IMR-90 (cell line): ENCODE measurements around the gene RAB11FIP4. TPM values are rescaled to one million over a fixed set of nuclear protein-coding genes. Genes with fewer than 3 reads are reported as not detected.

Experiments
- ATAC-seq: fragments of 200-7000 bp; cut with Tn5 transposase; 2 replicates; pipeline ENCODE4 v1.9.1; 2020; ENCODE audit warnings: low read depth, mild to moderate bottlenecking, moderate library complexity
- BruUV-seq: library from RNA; stranded (reverse); fragments of 400-500 nt; replicated peaks from 2 replicates; lab custom pipeline; 2021; lab: Mats Ljungman, UMichigan
- CTCF ChIA-PET: fragments of 300-600 bp; formaldehyde crosslinking; extraction: SDS; loops from one replicate; lab custom pipeline; 2021; ENCODE audit warnings: antibody characterized with exemption; lab: Yijun Ruan, JAX
- POLR2A ChIA-PET: fragments of 300-600 bp; sonication (Branson Sonifier 250); formaldehyde crosslinking; loops from one replicate; lab custom pipeline; 2022; ENCODE audit warnings: antibody characterized with exemption; ENCODE audit not compliant: unreplicated experiment; lab: Charles Lee
- DNase-seq: peaks from one replicate; pipeline ENCODE4 v3.0.0; 2013
- H2AFZ ChIP-seq: replicated peaks from 2 replicates; pipeline ENCODE3; 2013; ENCODE audit warnings: low read length, mild to moderate bottlenecking; ENCODE audit not compliant: poor library complexity
- H2AK5ac ChIP-seq: 2 replicates; pipeline ENCODE4 v1.6.1; 2013; ENCODE audit warnings: low read depth, low read length, inconsistent platforms
- H2AK9ac ChIP-seq: replicated peaks from 2 replicates; pipeline ENCODE3; 2013; ENCODE audit warnings: mild to moderate bottlenecking, low read depth, low read length, moderate library complexity; ENCODE audit not compliant: poor library complexity
- H2BK120ac ChIP-seq: 2 replicates; pipeline ENCODE4 v1.6.1; 2013; ENCODE audit warnings: low read depth, low read length, inconsistent platforms
- H2BK15ac ChIP-seq: 3 replicates; pipeline ENCODE4 v1.6.1; 2013; ENCODE audit warnings: low read depth, low read length, inconsistent platforms
- H2BK20ac ChIP-seq: 2 replicates; pipeline ENCODE4 v1.6.1; 2013; ENCODE audit warnings: low read depth, mild to moderate bottlenecking, inconsistent platforms, low read length, moderate library complexity
- H2BK5ac ChIP-seq: 2 replicates; pipeline ENCODE4 v1.6.1; 2013; ENCODE audit warnings: mild to moderate bottlenecking, low read depth, low read length, inconsistent platforms; ENCODE audit not compliant: poor library complexity, severe bottlenecking
- H3K14ac ChIP-seq: replicated peaks from 2 replicates; pipeline ENCODE4 v1.6.1; 2013; ENCODE audit warnings: low read depth, low read length, inconsistent platforms
- H3K18ac ChIP-seq: 2 replicates; pipeline ENCODE4 v1.6.1; 2013; ENCODE audit warnings: low read depth, low read length, control low read depth
- H3K23ac ChIP-seq: 2 replicates; pipeline ENCODE4 v1.6.1; 2013; ENCODE audit warnings: low read depth, low read length, inconsistent platforms
- H3K27ac ChIP-seq: 2 replicates; pipeline ENCODE4 v1.5.1; 2013; ENCODE audit warnings: mild to moderate bottlenecking, control low read depth, low read length; ENCODE audit not compliant: insufficient read depth
- H3K27me3 ChIP-seq: 2 replicates; pipeline ENCODE4 v1.6.1; 2013; ENCODE audit warnings: low read length; ENCODE audit not compliant: control insufficient read depth, insufficient read depth
- H3K36me3 ChIP-seq: 2 replicates; pipeline ENCODE4 v1.6.1; 2013; ENCODE audit warnings: low read length, mixed read lengths; ENCODE audit not compliant: control insufficient read depth, insufficient read depth
- H3K4ac ChIP-seq: 2 replicates; pipeline ENCODE4 v1.6.1; 2013; ENCODE audit warnings: low read depth, low read length, inconsistent platforms
- H3K4me1 ChIP-seq: 2 replicates; pipeline ENCODE4 v1.6.1; 2013; ENCODE audit warnings: low read length, mixed read lengths; ENCODE audit not compliant: control insufficient read depth, insufficient read depth
- H3K4me2 ChIP-seq: 2 replicates; pipeline ENCODE4 v1.6.1; 2013; ENCODE audit warnings: low read depth, mild to moderate bottlenecking, control low read depth, low read length, moderate library complexity
- H3K4me3 ChIP-seq: 2 replicates; pipeline ENCODE4 v1.5.1; 2013; ENCODE audit warnings: low read depth, mild to moderate bottlenecking, control low read depth, low read length, moderate library complexity; ENCODE audit not compliant: insufficient read depth
- H3K56ac ChIP-seq: 2 replicates; pipeline ENCODE4 v1.6.1; 2013; ENCODE audit warnings: low read length, inconsistent platforms; ENCODE audit not compliant: insufficient read depth; ENCODE audit errors: extremely low read depth
- H3K79me1 ChIP-seq, 2 experiments: 2 replicates each; pipeline ENCODE4 v1.6.1; 2013; ENCODE audit warnings: low read length in 2 of 2, inconsistent platforms in 1 of 2, low read depth in 1 of 2
- H3K9ac ChIP-seq: 2 replicates; pipeline ENCODE4 v1.6.1; 2013; ENCODE audit warnings: low read depth, low read length, control low read depth
- H3K9me1 ChIP-seq: 2 replicates; pipeline ENCODE4 v1.6.1; 2013; ENCODE audit warnings: low read length, inconsistent platforms; ENCODE audit not compliant: insufficient read depth
- H3K9me3 ChIP-seq: 2 replicates; pipeline ENCODE4 v1.6.1; 2013; ENCODE audit warnings: low read length; ENCODE audit not compliant: control insufficient read depth, insufficient read depth
- H4K20me1 ChIP-seq: 2 replicates; pipeline ENCODE4 v1.6.1; 2013; ENCODE audit warnings: low read length, inconsistent platforms; ENCODE audit not compliant: insufficient read depth
- H4K5ac ChIP-seq: 2 replicates; pipeline ENCODE4 v1.6.1; 2013; ENCODE audit warnings: mild to moderate bottlenecking, low read depth, low read length, control low read depth
- H4K8ac ChIP-seq, 2 experiments: 2 replicates each; pipeline ENCODE4 v1.6.1; 2013; ENCODE audit warnings: low read depth in 2 of 2, low read length in 2 of 2, control low read depth in 1 of 2, inconsistent platforms in 1 of 2
- H4K91ac ChIP-seq: 2 replicates; pipeline ENCODE4 v1.6.1; 2013; ENCODE audit warnings: low read depth, low read length, inconsistent platforms; ENCODE audit not compliant: insufficient read depth
- BHLHE40 ChIP-seq: fragments of 150-350 bp; IDR thresholded peaks from 2 replicates; pipeline ENCODE4 v1.6.1; 2016; ENCODE audit warnings: mild to moderate bottlenecking, low read depth, low read length
- CEBPB ChIP-seq: IDR thresholded peaks from 2 replicates; pipeline ENCODE4 v1.6.1; 2012; ENCODE audit warnings: low read depth, low read length, improper control_type of control experiment
- CHD1 ChIP-seq: IDR thresholded peaks from 2 replicates; pipeline ENCODE4 v1.6.1; 2012; ENCODE audit warnings: low read depth, low read length, improper control_type of control experiment
- CTCF ChIP-seq: conservative IDR thresholded peaks from 2 replicates; pipeline ENCODE4 v1.5.1; 2012; ENCODE audit warnings: mild to moderate bottlenecking, low read depth, low read length, improper control_type of control experiment
- FOS ChIP-seq: fragments of 150-350 bp; IDR thresholded peaks from 2 replicates; pipeline ENCODE4 v1.6.1; 2016; ENCODE audit warnings: low read depth, low read length
- MAFK ChIP-seq: IDR thresholded peaks from 2 replicates; pipeline ENCODE4 v1.6.1; 2012; ENCODE audit warnings: low read depth, low read length, improper control_type of control experiment
- MAZ ChIP-seq: IDR thresholded peaks from 2 replicates; pipeline ENCODE4 v1.6.1; 2012; ENCODE audit warnings: low read depth, mild to moderate bottlenecking, low read length, improper control_type of control experiment, moderate library complexity, borderline replicate concordance
- MXI1 ChIP-seq: IDR thresholded peaks from 2 replicates; pipeline ENCODE4 v1.6.1; 2012; ENCODE audit warnings: low read depth, mild to moderate bottlenecking, low read length, moderate library complexity, borderline replicate concordance
- NFE2L2 ChIP-seq: fragments of 150-350 bp; IDR thresholded peaks from 2 replicates; pipeline ENCODE4 v1.6.1; 2016; ENCODE audit warnings: low read depth, mild to moderate bottlenecking, low read length
- POLR2A ChIP-seq: IDR thresholded peaks from 2 replicates; pipeline ENCODE4 v1.6.1; 2012; ENCODE audit warnings: mild to moderate bottlenecking, low read depth, low read length
- RAD21 ChIP-seq: IDR thresholded peaks from 2 replicates; pipeline ENCODE4 v1.6.1; 2012; ENCODE audit warnings: low read length, improper control_type of control experiment
- RCOR1 ChIP-seq: IDR thresholded peaks from 2 replicates; pipeline ENCODE4 v1.6.1; 2012; ENCODE audit warnings: mild to moderate bottlenecking, low read length, improper control_type of control experiment; ENCODE audit not compliant: insufficient replicate concordance
- RFX5 ChIP-seq: IDR thresholded peaks from 2 replicates; pipeline ENCODE4 v1.8.0; 2012; ENCODE audit warnings: low read depth, mild to moderate bottlenecking, low read length, moderate library complexity
- SMC3 ChIP-seq: fragments of 150-350 bp; IDR thresholded peaks from 2 replicates; pipeline ENCODE4 v1.6.1; 2016; ENCODE audit warnings: low read depth, mild to moderate bottlenecking, antibody characterized with exemption, low read length, moderate library complexity
- WGBS, 2 experiments: methylation state at CpG; one replicate each; pipeline versions ENCODE4 v1.1.5 to v1.1.7; 2013; ENCODE audit warnings: missing lambda C conversion rate in 2 of 2; ENCODE audit not compliant: insufficient read length in 1 of 2; ENCODE audit errors: extremely low coverage in 2 of 2; 5-methylcytosine and 5-hydroxymethylcytosine counted together
- dilution Hi-C: fragments of 300-500 bp; cut with HindIII; formaldehyde crosslinking; loops from one replicate; pipeline ENCODE4 v1.14.3; 2018; ENCODE audit warnings: low sequenced_read_pairs; ENCODE audit not compliant: unreplicated experiment
- in situ Hi-C: fragments of 300-500 bp; cut with MboI; formaldehyde crosslinking; loops from 3 replicates; pipeline ENCODE4 v1.14.3; 2019; ENCODE audit warnings: low sequenced_read_pairs, inconsistent platforms, mixed read lengths
- intact Hi-C: fragments of 100-400 bp; cut with micrococcal nuclease; formaldehyde crosslinking; loops from 2 replicates; pipeline ENCODE4 v1.10.0; 2022
- polyA plus RNA-seq, 3 experiments: library from polyadenylated mRNA; depleted of rRNA; stranded (reverse); fragments of >200 nt; gene quantifications; 2 replicates each; pipeline ENCODE4 v1.2.3, GENCODE V29; 2012; ENCODE audit warnings: low replicate concordance in 1 of 3
- total RNA-seq: library from RNA; depleted of rRNA; stranded (reverse); fragments of >200 nt; gene quantifications from 2 replicates; pipeline ENCODE4 v1.2.3, GENCODE V29; 2012
- TF ChIP-seq, protein P1 (sequence below): fragments of 150-350 bp; IDR thresholded peaks from 2 replicates; pipeline ENCODE4 v1.6.1; 2017; ENCODE audit warnings: mild to moderate bottlenecking, antibody characterized with exemption, low read length, low read depth
- TF ChIP-seq, protein P2 (sequence below): fragments of 150-350 bp; IDR thresholded peaks from 2 replicates; pipeline ENCODE4 v1.6.1; 2016; ENCODE audit warnings: low read depth, mild to moderate bottlenecking, low read length, moderate library complexity, borderline replicate concordance

Gene RAB11FIP4
- total and polyA plus RNA-seq, 2 of the 4 experiments (the other 2 are of a cell fraction), result 0.68 to 1.1 TPM

- DNase-seq, result no peak
- no peak overlapping the region for H3K18ac ChIP-seq
- H3K9ac ChIP-seq, result no peak overlapping the region
- peaks cover 3 to 83% of the 10 kb centered on the region in 2 experiments; a peak in 2 of 4 replicates for H3K79me1 ChIP-seq
- intact Hi-C loops, result no loop called here
- in situ Hi-C loops, result no loop called here
- peak overlapping the region; percentile 26 for H2BK5ac ChIP-seq
- H3K27ac ChIP-seq, result no peak overlapping the region
- H3K14ac ChIP-seq, result peak overlapping the region; percentile 56
- peaks cover 5% of the 10 kb centered on the region; the same call in 1 of the 2 replicates for H3K36me3 ChIP-seq
- ChIA-PET POLR2A (no interaction called here), CTCF (interaction anchor here (0.8 kb wide), 1 partner anchor 278 kb away, joined by 3 read pairs; no protein-coding TSS in a partner anchor)
- H4K20me1 ChIP-seq, result peaks cover 28% of the 10 kb centered on the region
- H3K27me3 ChIP-seq, result no peaks in the 10 kb centered on the region
- H4K91ac ChIP-seq, result no peak overlapping the region; the same call in 1 of the 2 replicates
- peaks cover 35% of the 10 kb centered on the region for H3K9me1 ChIP-seq
- BruUV-seq, result no TSS peak
- ATAC-seq, result no peak
- TF ChIP-seq MXI1 (no peak), NFE2L2 (no peak), RFX5 (no peak), RAD21 (no peak), MAFK (no peak), MAZ (no peak), CEBPB (no peak), CHD1 (no peak), SMC3 (no peak), BHLHE40 (no peak), POLR2A (no peak), FOS (no peak), RCOR1 (no peak), CTCF (no peak)
- TF ChIP-seq, protein P1, sequence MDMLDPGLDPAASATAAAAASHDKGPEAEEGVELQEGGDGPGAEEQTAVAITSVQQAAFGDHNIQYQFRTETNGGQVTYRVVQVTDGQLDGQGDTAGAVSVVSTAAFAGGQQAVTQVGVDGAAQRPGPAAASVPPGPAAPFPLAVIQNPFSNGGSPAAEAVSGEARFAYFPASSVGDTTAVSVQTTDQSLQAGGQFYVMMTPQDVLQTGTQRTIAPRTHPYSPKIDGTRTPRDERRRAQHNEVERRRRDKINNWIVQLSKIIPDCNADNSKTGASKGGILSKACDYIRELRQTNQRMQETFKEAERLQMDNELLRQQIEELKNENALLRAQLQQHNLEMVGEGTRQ, result no peak
- TF ChIP-seq, protein P2, sequence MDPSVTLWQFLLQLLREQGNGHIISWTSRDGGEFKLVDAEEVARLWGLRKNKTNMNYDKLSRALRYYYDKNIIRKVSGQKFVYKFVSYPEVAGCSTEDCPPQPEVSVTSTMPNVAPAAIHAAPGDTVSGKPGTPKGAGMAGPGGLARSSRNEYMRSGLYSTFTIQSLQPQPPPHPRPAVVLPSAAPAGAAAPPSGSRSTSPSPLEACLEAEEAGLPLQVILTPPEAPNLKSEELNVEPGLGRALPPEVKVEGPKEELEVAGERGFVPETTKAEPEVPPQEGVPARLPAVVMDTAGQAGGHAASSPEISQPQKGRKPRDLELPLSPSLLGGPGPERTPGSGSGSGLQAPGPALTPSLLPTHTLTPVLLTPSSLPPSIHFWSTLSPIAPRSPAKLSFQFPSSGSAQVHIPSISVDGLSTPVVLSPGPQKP, result no peak
- H3K4me3 ChIP-seq, result no peak overlapping the region
- H4K8ac ChIP-seq, result no peak overlapping the region; a peak in 1 of 4 replicates
- H2AFZ ChIP-seq, result no peak overlapping the region
- 0 out of 3 replicates have a peak overlapping the region, but pooled peaks have one; percentile 0 for H2BK15ac ChIP-seq
- peaks cover 38% of the 10 kb centered on the region for H3K4me1 ChIP-seq
- H2BK120ac ChIP-seq, result no peak overlapping the region
- 77% methylated on average over 6 of the region's 8 CpGs; no CpG with 5 or more reads in 1 of the 2 experiments for WGBS, 2 experiments
- H2AK9ac ChIP-seq, result no peak overlapping the region
- H3K9me3 ChIP-seq, result no peaks in the 10 kb centered on the region
- H3K23ac ChIP-seq, result no peak overlapping the region
- H3K56ac ChIP-seq, result no peak overlapping the region
- no peak overlapping the region for H2BK20ac ChIP-seq
- H3K4ac ChIP-seq, result peak overlapping the region; percentile 30
- peak overlapping the region; percentile 53; the same call in 1 of the 2 replicates for H2AK5ac ChIP-seq
- dilution Hi-C loops, result no loop called here
- no peak overlapping the region for H3K4me2 ChIP-seq
- H4K5ac ChIP-seq, result no peak overlapping the region
These were observed 172.8 kb downstream of the RAB11FIP4 start for GRCh38 chr17:31564291-31564690.
